Gastrocnemius medialis (tissue), 4 donors: Measurements from ENCODE around the gene CLDN15. TPM values are rescaled to one million over a fixed set of nuclear protein-coding genes. Genes with fewer than 3 reads are reported as not detected.

Experiments
- ATAC-seq, 2 donors: fragments of 150-250 bp; one replicate each; pipeline ENCODE4 v1.9.1; 2016
- DNase-seq, 2 donors: peaks; one replicate each; pipeline ENCODE4 v3.0.0-alpha.2; 2019
- H3K27ac ChIP-seq, 4 donors: fragments of 200-600 bp; sonication (generic); 1 replicate in 1 of 4; 2 replicates in 3 of 4; pipeline ENCODE4 v1.5.1; 2016 to 2018; ENCODE audit warnings: mild to moderate bottlenecking in 2 of 4, moderate library complexity in 1 of 4
- H3K27me3 ChIP-seq, 3 donors: fragments of 200-600 bp; sonication (generic) in 2 of 3; 1 replicate in 1 of 3; 2 replicates in 2 of 3; pipeline versions ENCODE4 v1.5.1 to v1.6.0; 2016 to 2019; ENCODE audit warnings: mild to moderate bottlenecking in 1 of 3, moderate library complexity in 1 of 3
- H3K36me3 ChIP-seq, 2 donors: fragments of 200-600 bp; sonication (generic) in 1 of 2; one replicate each; pipeline ENCODE4 v1.5.1; 2017 to 2018
- H3K4me1 ChIP-seq, 2 donors: fragments of 200-600 bp; sonication (generic) in 1 of 2; one replicate each; pipeline ENCODE4 v1.5.1; 2016 to 2017; ENCODE audit warnings: mild to moderate bottlenecking in 2 of 2
- H3K4me3 ChIP-seq, 4 donors: fragments of 200-600 bp; sonication (generic) in 3 of 4; 1 replicate in 1 of 4; 2 replicates in 3 of 4; pipeline ENCODE4 v1.5.1; 2016 to 2019; ENCODE audit warnings: mild to moderate bottlenecking in 2 of 4
- H3K9me3 ChIP-seq, 3 donors: fragments of 200-600 bp; sonication (generic) in 2 of 3; 1 replicate in 1 of 3; 2 replicates in 2 of 3; pipeline ENCODE4 v1.5.1; 2016 to 2019
- POLR2A ChIP-seq, 2 donors: fragments of 450-650 bp; IDR thresholded peaks; one replicate each; pipeline ENCODE4 v1.6.1; 2017; ENCODE audit warnings: antibody characterized with exemption in 2 of 2, mild to moderate bottlenecking in 2 of 2, moderate library complexity in 2 of 2
- in situ Hi-C, 4 donors: fragments of 200-750 bp; cut with MboI; loops; one replicate each; pipeline versions ENCODE4 v1.15.0 to v1.8.0; 2017; ENCODE audit warnings: low sequenced_read_pairs in 4 of 4
- intact Hi-C: fragments of 100-400 bp; cut with DNase I; formaldehyde crosslinking; loops from one replicate; pipeline ENCODE4 v1.15.1; 2023; ENCODE audit warnings: low total_unique reads
- total RNA-seq, 4 donors: library from RNA; depleted of rRNA; stranded (reverse); fragments of >200 nt; gene quantifications; one replicate each; pipeline versions ENCODE4 v1.1.0 to v1.2.3, GENCODE V29; 2016
- TF ChIP-seq, protein P1 (sequence below), 5 experiments: fragments of 450-650 bp in 3 of 5; fragments of 200-600 bp in 2 of 5; sonication (generic) in 2 of 5; IDR thresholded peaks in 4 of 5; conservative IDR thresholded peaks in 1 of 5; 1 replicate in 4 of 5; 2 replicates in 1 of 5; pipeline ENCODE4 v1.5.1; 2016 to 2019; ENCODE audit warnings: antibody characterized with exemption in 5 of 5, mild to moderate bottlenecking in 3 of 5, moderate library complexity in 3 of 5

Gene CLDN15
- total RNA-seq, 4 donors from 2014 or later, result 0.87 to 3.2 (median 1.4) TPM

DNA sequence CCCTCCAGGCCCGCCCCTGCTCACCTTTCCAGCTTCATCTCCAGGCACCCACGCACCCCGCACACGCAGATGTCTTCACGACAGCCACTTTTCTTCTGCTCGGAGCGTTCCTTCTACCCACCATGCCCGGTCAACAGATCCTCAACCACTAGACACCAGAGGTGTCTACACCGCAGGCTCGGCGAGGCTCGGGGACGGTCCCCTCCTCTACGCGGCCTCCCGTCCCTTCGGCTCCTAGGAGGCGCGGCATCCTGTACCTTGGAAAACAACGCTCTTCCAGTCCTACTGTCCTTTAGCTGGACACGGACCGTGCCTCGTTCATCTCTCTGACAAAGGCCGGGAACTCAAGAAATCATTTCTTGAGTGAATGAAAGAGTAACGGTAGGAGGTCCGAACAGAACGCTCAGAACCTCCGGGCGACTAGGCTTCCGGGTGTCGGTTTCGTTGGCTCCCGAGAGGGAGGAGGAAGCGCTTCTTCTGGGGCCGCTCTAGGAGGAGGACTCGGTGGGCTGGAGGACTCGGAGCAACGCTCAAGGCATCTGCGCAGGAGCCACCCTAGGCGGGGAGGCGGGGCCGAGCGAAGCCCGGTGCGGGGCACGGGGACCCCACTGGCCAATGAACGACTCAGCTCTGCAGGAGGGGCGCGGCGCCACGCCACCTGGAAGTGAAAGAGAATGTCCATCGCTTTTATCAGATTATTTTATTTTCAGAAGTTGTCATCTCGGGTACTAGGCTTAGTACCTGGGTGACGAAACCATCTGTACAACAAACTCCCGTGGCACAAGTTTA, 14.5 kb upstream of the CLDN15 start:
- Histone ChIP-seq H3K27ac (peak overlapping the region; percentile 73 to 84 (median 81)), H3K4me1 (peaks cover 14 to 15% of the 10 kb centered on the region in 2 donors), H3K27me3 (peaks cover 0 to 4% (median 0%) of the 10 kb centered on the region in 3 donors), H3K9me3 (no peaks in the 10 kb centered on the region), H3K4me3 (peak overlapping the region; percentile 80 to 91 (median 90)), H3K36me3 (peaks cover 0 to 13% of the 10 kb centered on the region in 2 donors)
- intact Hi-C loops (loop anchor here (1.0 to 10.0 kb wide), 4 partner anchors 8 to 577 kb away; partner anchors contain the start of genes GNB2 and ZNHIT1), in situ Hi-C loops (no loop called here)
- ATAC-seq (peak; percentile 99 to 100), DNase-seq (peak; percentile 94 to 96)
- TF ChIP-seq POLR2A (IDR thresholded peaks at IDR 0.05), result peak; percentile 12 to 46
- TF ChIP-seq, protein P1, sequence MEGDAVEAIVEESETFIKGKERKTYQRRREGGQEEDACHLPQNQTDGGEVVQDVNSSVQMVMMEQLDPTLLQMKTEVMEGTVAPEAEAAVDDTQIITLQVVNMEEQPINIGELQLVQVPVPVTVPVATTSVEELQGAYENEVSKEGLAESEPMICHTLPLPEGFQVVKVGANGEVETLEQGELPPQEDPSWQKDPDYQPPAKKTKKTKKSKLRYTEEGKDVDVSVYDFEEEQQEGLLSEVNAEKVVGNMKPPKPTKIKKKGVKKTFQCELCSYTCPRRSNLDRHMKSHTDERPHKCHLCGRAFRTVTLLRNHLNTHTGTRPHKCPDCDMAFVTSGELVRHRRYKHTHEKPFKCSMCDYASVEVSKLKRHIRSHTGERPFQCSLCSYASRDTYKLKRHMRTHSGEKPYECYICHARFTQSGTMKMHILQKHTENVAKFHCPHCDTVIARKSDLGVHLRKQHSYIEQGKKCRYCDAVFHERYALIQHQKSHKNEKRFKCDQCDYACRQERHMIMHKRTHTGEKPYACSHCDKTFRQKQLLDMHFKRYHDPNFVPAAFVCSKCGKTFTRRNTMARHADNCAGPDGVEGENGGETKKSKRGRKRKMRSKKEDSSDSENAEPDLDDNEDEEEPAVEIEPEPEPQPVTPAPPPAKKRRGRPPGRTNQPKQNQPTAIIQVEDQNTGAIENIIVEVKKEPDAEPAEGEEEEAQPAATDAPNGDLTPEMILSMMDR (IDR thresholded peaks at IDR 0.05 in 4 of 5, conservative IDR thresholded peaks at IDR 0.05 in 1 of 5), result no peak

DNA sequence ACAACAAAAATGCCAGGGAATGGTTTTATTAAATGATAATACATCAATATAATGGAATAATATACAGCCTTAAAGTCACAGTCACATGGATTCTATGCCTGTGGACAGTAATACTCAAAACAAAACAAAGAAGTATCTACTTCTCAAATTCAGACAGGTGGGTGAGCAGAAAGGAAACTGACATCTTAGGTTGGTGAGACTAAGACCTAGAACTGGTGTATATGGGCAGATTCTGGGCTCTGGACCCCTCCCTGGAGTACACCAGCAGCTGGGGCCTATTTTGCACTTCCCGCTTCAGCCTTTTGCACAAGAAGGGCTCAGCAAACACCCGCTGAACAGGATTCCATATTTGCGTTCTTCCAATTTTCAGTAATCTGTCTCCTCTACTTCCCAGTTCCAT, 12.7 kb upstream of the CLDN15 start:
- Histone ChIP-seq H3K36me3 (peaks cover 0 to 13% of the 10 kb centered on the region in 2 donors), H3K27ac (no peak overlapping the region), H3K9me3 (no peaks in the 10 kb centered on the region), H3K4me3 (no peak overlapping the region), H3K4me1 (peaks cover 20 to 22% of the 10 kb centered on the region in 2 donors), H3K27me3 (no peaks in the 10 kb centered on the region)
- in situ Hi-C loops, result no loop called here
- intact Hi-C loops, result loop anchor here (10.0 kb wide), 1 partner anchor 576 kb away; the partner anchor contains the start of gene GNB2
- no peak for TF ChIP-seq POLR2A (IDR thresholded peaks at IDR 0.05)
- TF ChIP-seq, protein P1 (IDR thresholded peaks at IDR 0.05 in 4 of 5, conservative IDR thresholded peaks at IDR 0.05 in 1 of 5), result no peak
- DNase-seq (no peak), ATAC-seq (no peak)

- H3K36me3 ChIP-seq, result peaks cover 0 to 13% of the 10 kb centered on the region in 2 donors
- H3K9me3 ChIP-seq, result no peaks in the 10 kb centered on the region
- DNase-seq, result no peak
- H3K27ac ChIP-seq, result no peak overlapping the region
- no peaks in the 10 kb centered on the region for H3K27me3 ChIP-seq
- H3K4me1 ChIP-seq, result peaks cover 30 to 32% of the 10 kb centered on the region in 2 donors
- TF ChIP-seq, protein P1 (IDR thresholded peaks at IDR 0.05 in 4 of 5, conservative IDR thresholded peaks at IDR 0.05 in 1 of 5), result no peak
- no peak for TF ChIP-seq POLR2A (IDR thresholded peaks at IDR 0.05)
- intact Hi-C loops, result loop anchor here (10.0 kb wide), 1 partner anchor 353 kb away; the partner anchor contains the start of gene ACHE
- no peak for ATAC-seq
- in situ Hi-C loops, result no loop called here
- H3K4me3 ChIP-seq, result no peak overlapping the region
Observed at GRCh38 chr7:101248276-101248675, 10.7 kb upstream of the CLDN15 start.

GRCh38 chr7:101245147-101245668, 7.6 kb upstream of the CLDN15 start:
- H3K4me3 ChIP-seq, result peak overlapping the region; percentile 78 to 83 (median 80)
- peaks cover 0 to 20% of the 10 kb centered on the region in 2 donors for H3K36me3 ChIP-seq
- no peaks in the 10 kb centered on the region for H3K9me3 ChIP-seq
- intact Hi-C loops (loop anchor here (2.0 to 10.0 kb wide), 2 partner anchors 76 to 350 kb away; partner anchors contain the start of genes ACHE and IFT22), in situ Hi-C loops (no loop called here)
- ATAC-seq, result no peak
- peak overlapping the region; percentile 95 to 100 (median 97) for H3K27ac ChIP-seq
- peaks cover 39 to 43% of the 10 kb centered on the region in 2 donors for H3K4me1 ChIP-seq
- no peak for DNase-seq
- peak in 1 of 2 donors; percentile 3 for TF ChIP-seq POLR2A (IDR thresholded peaks at IDR 0.05)
- TF ChIP-seq, protein P1 (IDR thresholded peaks at IDR 0.05 in 4 of 5, conservative IDR thresholded peaks at IDR 0.05 in 1 of 5), result no peak
- H3K27me3 ChIP-seq, result no peaks in the 10 kb centered on the region
